Stimulated activated CD4-positive, alpha-beta T cell treated with anti-CD3 and anti-CD28 coated beads, Interleukin-4, amount 100 ng/mL, for 48 hours (primary cell): ENCODE data around the gene TRPM4.

ENCODE experiments used
- DNase-seq, 2 donors: peaks; one replicate each; pipeline ENCODE4 v3.0.0-alpha.2; 2020; ENCODE audit warnings: low read depth in 2 of 2

The TRPM4 gene

GRCh38 chr19:49229416-49229815 lies 71.8 kb downstream of the TRPM4 start:
- no peak for DNase-seq

DNA sequence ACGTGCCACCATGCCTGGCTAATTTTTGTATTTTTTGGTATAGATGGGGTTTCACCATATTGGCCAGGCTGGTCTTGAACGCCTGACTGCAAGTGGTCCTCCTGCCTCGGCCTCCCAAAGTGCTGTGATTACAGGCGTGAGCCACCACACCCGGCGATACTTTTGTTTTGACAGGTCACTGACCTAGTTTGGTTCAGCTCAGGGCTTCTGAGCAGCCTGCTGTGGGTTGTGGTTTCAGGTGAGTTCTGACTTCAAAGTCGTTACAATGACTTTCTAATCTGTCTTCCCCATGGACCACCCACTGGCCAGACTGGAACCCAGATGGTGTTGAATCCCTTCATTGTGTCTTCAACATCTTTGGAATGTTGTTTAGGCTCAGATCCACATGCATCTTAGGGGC lies 73.8 kb downstream of the TRPM4 start:
- DNase-seq = no peak

DNA sequence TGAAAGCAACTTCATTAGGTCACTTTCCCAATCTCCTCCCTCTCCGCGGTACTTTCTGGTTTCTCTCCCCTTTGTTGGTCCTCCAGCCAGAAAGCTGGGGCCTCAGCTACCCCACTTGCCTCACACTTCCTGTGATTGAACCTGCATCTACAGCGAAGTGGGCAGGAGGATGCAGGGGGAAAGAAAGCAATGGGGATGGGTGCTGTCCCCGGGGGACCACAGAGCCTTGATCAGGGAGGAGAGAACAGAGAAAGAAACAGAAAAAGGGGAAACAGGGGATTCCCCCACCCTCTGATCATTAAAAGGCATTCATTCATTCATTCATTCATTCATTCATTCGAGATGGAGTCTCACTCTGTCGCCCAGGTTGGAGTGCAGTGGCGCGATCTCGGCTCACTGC lies 74.2 kb downstream of the TRPM4 start:
- DNase-seq = no peak

DNA sequence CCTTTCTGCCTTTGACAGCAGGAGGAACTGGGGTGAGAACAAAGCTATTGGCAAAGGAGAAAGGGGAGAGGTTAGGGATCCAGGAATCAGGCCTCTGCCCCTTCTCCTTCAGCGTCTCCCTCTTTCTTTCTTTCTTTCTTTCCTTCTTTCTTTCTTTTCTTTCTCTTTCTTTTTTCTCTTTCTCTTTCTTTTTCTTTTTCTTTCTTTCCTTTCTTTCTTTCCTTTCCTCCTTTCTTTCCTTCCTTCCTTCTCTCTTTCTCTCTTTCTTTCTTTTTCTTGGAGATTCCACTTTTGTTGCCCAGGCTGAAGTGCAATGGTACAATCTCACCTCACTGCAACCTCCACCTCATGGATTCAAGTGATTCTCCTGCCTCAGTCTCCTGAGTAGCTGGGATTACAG lies 75.6 kb downstream of the TRPM4 start:
- no peak for DNase-seq

DNA sequence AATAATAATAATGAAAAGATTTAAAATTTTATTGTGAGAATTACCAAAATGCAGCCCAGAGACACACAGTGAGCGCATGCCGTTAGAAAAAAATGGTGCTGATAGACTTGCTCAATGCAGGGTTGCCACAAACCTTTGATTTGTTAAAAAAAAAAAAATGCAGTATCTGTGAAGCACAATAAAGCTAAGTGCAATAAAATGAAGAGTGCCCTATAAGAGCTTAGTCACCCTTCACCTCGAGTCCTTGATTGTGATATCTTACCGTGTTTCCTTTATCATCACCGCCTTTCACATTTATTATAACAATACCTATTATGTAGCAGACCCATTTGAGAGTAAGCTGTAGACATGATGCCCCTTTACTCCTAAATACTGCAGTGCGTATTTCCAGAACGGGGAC lies 84.2 kb downstream of the TRPM4 start:
- no peak for DNase-seq

DNA sequence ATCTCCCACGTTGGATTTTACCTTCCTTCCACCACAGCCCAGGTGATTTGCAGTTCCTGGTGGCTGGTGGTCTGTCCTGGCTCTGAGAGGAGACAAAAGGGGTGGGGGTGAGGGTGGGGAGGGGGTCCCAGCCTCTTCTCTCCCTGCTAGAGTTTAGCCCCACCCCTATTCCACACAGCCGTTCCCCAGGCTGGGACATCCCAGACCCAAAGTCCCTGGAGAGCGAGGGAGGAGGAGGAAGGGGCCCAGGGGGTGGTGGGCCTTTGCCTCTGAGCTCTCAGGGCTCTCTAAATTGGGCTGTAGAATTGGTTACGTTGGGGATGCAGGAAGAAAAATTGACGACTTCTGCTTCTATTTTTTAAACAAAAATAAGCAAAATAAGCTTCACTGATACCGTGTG lies 85.5 kb downstream of the TRPM4 start:
- no peak for DNase-seq

DNA sequence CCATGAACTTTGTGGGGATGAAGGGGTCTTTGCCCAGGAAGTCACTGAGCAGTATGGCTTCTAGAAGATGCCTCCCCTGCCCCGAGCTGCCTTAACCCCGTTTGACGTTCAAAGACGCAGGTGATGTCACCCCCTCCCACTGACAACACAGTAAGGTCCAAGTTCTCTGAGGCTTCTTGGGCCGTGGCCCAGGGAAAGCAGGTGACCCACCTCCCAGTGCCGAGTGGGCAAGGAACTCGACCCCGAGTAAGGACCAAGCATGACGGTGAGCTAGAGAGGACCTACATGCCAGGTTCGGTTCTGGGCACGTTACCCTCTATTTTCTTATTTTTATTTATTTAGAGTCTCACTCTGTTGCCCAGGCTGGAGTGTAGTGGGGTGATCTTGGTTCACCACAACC lies 86.1 kb downstream of the TRPM4 start:
- DNase-seq = no peak

DNA sequence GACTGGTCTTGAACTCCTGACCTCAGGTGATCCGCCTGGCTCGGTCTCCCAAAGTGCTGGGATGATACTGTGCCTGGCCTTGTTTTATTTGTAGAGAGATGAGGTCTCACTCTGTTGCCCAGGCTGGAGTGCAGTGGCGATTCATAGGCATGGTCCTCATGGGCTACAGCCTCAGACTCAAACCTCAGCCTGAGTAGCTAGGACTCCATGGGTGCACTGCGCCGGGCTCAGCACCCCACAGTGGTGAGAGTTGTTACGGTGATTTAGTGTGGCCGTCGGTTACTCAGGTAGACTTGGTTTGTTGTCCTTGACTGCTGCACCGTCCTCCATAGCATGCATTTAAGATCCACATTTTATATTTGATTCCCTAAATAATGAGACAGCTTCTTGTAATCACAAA lies 86.7 kb downstream of the TRPM4 start:
- no peak for DNase-seq

DNA sequence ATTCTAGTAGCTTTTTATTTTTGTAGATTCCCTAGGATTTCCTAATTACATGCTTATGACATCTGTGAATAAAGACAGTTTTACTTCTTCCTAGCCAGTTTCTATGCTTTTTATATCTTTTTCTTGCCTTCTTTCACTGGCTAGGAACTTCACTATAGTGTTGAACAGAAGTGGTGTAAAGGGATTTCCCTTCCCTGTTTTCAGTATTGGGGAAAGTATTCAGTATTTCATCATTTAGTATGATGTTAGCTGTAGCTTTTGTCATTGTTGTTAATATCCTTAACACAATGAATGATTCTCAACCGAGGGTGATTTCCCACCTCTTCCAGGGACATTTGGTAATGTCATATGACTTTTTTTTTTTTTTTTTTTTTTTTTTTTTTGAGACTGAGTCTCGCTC lies 90.1 kb downstream of the TRPM4 start:
- no peak for DNase-seq

DNA sequence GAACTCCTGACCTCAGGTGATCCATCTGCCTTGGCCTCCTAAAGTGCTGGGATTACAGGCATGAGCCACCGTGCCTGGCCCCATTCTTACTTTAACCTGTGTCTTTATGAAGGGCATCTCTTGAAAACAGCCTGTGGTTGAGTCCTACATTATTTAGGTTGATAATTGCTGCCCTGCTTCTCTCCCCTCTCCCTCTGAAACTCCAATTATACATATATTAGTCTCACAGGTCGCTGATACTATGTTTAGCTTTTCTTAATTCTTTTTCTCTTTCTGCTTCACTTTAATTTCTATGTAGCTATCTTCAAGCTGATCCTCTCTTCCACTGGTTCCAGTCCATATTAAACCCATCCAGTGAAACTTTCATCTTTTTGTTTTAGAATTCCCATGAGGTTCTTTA lies 92.3 kb downstream of the TRPM4 start:
- no peak for DNase-seq

DNA sequence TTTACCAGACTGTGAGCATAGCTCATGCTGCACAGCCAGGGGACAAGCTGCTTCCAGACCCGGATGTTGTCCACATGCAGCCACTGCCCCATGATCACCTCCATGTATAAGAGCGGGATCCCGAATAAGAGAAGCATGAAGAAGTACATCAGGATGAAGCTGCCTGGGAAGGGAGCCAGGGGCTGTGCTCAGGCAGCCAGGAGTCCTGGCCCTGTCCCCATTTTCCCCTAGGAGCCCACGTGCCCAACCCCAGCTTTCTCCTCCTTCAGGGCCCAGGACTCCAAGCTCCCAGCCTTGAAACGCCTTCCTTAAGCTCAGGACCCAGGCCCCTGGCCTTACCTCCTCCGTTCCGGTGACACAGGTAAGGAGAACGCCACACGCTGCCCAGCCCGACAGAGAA lies 98.1 kb downstream of the TRPM4 start:
- DNase-seq = no peak

DNA sequence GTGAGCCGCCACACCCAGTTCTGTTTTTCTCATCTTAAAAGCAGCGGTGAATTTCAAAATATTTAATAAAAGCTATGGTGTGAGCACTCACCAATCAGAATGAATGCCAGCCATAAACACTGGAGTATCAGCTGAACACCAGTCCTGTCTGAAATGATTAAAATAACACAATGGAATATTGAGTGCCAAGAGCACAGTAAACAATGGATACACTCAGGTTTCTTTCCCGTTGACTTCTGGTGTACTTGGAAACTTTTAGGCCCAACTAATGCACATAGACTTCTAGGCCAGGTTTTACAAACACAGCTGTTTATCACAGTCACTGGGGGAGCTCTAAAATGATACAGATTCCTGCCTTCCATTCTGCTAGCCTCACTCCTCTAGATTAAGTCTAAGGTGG lies 99.1 kb downstream of the TRPM4 start:
- no peak for DNase-seq
